Calu3 (cell line): Measurements from ENCODE around the gene ADAT3. TPM values are rescaled to one million over a fixed set of nuclear protein-coding genes. Genes with fewer than 3 reads are reported as not detected.

Experiments
- BruUV-seq: library from RNA; stranded (reverse); fragments of 400-500 nt; replicated peaks from 2 replicates; lab custom pipeline; 2021; lab: Mats Ljungman, UMichigan
- CTCF ChIA-PET: fragments of 300-600 bp; sonication (Branson Sonifier 250); formaldehyde crosslinking; loops from one replicate; lab custom pipeline; 2022; ENCODE audit warnings: antibody characterized with exemption; lab: Charles Lee
- DNase-seq: peaks from one replicate; pipeline ENCODE4 v3.0.0; 2022
- H3K27ac Mint-ChIP-seq: one replicate; pipeline ENCODE4 v1.8.0; 2022; ENCODE audit warnings: mixed read lengths; ENCODE audit not compliant: unreplicated experiment
- H3K27me3 Mint-ChIP-seq: one replicate; pipeline ENCODE4 v1.8.0; 2022; ENCODE audit warnings: mixed read lengths; ENCODE audit not compliant: unreplicated experiment
- H3K36me3 Mint-ChIP-seq: one replicate; pipeline ENCODE4 v1.8.0; 2022; ENCODE audit warnings: mild to moderate bottlenecking, moderate library complexity, mixed read lengths; ENCODE audit not compliant: insufficient read depth, unreplicated experiment
- H3K4me1 Mint-ChIP-seq: one replicate; pipeline ENCODE4 v1.8.0; 2022; ENCODE audit warnings: mild to moderate bottlenecking, low read depth, mixed read lengths; ENCODE audit not compliant: unreplicated experiment
- H3K4me3 Mint-ChIP-seq: one replicate; pipeline ENCODE4 v1.8.0; 2022; ENCODE audit warnings: mild to moderate bottlenecking, low read depth, moderate library complexity, mixed read lengths; ENCODE audit not compliant: unreplicated experiment
- H3K9me3 Mint-ChIP-seq: one replicate; pipeline ENCODE4 v1.8.0; 2022; ENCODE audit warnings: low read depth, mixed read lengths; ENCODE audit not compliant: unreplicated experiment
- intact Hi-C: fragments of 100-400 bp; cut with micrococcal nuclease; formaldehyde crosslinking; loops from one replicate; pipeline ENCODE4 v1.10.0; 2022; ENCODE audit not compliant: unreplicated experiment
- total RNA-seq: library from RNA; stranded (reverse); gene quantifications from 2 replicates; pipeline ENCODE4 v1.2.3, GENCODE V29; 2022
- TF ChIP-seq, protein P1 (sequence below): fragments of 200-600 bp; IDR thresholded peaks from one replicate; pipeline ENCODE4 v1.8.0; 2022; ENCODE audit warnings: antibody characterized with exemption; ENCODE audit not compliant: unreplicated experiment

ADAT3 gene
- total RNA-seq, 1 experiment from 2014 or later: 6.7 TPM

DNA sequence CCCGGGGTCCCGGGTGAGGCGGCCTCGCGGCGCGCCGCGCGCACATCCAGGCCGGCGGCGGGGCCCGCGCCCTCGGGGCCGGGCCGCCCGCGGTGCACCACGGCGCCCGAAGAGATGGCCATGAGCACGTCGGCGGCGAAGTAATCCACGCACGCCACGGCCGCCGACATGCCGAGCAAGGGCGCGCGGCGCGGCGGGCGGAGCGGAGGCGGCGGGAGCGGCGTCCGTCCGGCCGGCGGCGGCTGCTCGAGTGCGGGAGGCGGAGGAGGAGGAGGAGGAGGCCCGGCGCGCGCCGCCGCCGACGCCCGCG, 41.9 kb upstream of the ADAT3 start, which contains the start of gene KLF16:
Gene KLF16, minus strand, starts transcription at position 252 of the 310 bp plus-strand sequence. Its CDS starts 82 bp downstream, at position 170.
- no peaks in the 10 kb centered on the region for H3K27me3 Mint-ChIP-seq
- TF ChIP-seq, protein P1, sequence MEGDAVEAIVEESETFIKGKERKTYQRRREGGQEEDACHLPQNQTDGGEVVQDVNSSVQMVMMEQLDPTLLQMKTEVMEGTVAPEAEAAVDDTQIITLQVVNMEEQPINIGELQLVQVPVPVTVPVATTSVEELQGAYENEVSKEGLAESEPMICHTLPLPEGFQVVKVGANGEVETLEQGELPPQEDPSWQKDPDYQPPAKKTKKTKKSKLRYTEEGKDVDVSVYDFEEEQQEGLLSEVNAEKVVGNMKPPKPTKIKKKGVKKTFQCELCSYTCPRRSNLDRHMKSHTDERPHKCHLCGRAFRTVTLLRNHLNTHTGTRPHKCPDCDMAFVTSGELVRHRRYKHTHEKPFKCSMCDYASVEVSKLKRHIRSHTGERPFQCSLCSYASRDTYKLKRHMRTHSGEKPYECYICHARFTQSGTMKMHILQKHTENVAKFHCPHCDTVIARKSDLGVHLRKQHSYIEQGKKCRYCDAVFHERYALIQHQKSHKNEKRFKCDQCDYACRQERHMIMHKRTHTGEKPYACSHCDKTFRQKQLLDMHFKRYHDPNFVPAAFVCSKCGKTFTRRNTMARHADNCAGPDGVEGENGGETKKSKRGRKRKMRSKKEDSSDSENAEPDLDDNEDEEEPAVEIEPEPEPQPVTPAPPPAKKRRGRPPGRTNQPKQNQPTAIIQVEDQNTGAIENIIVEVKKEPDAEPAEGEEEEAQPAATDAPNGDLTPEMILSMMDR: no peak

DNA sequence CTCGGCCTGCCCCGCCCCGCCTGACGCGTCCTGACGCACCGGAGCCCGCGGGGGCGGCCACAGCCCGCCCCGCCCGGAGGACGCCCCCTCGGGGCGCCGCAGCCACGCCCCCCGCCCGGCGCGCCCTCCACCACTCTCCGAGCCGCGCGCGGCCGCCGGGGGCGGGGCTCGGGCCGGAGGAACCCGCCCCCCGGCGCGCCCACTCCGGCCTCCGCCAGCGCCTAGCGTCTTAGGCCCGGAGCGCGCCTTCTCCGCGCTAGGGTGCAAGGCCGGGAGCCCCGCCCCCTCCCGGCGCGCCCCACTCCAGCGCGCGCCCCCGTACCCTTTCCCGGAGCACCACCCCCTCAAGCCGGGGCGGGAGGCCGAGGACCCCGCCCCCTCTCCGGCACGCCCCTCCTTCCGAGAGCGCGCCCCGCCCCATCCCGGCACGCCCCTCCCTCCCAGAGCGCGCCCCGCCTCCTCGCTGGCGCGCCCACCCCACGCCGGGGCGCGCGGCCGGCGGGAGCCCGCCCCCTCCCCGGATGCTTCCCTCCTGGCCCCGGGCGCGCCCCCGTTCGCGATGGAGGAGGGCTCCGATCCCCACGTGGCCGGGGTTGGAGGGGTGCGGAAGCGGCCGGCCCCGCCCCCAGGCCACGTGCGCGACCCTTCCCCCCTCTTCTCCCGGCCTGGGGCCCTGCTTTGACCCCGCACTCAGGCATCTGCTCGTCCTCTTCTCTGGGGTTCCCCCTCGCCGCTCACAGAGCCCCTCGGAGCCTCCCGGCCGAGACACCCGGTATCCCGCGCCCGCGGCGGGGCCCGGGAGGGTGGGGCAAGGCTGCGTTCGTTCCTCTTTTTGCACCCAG, 41.3 kb upstream of the ADAT3 start:
- H3K4me1 Mint-ChIP-seq: no peaks in the 10 kb centered on the region
- H3K36me3 Mint-ChIP-seq: peaks cover 44% of the 10 kb centered on the region
- CTCF ChIA-PET: interaction anchor here (0.7 to 1.2 kb wide), 3 partner anchors 9 to 61 kb away, joined by 4 to 10 read pairs (median 5); no protein-coding TSS in a partner anchor
- intact Hi-C loops: no loop called here
- H3K4me3 Mint-ChIP-seq: peak overlapping the region; percentile 70
- TF ChIP-seq, protein P1: no peak
- H3K27me3 Mint-ChIP-seq: no peaks in the 10 kb centered on the region
- peak; percentile 91 for DNase-seq
- H3K9me3 Mint-ChIP-seq: no peaks in the 10 kb centered on the region
- H3K27ac Mint-ChIP-seq: no peak overlapping the region
- BruUV-seq: no TSS peak

More for the DNA sequence above, 41.9 kb upstream of the ADAT3 start, which contains the start of gene KLF16:
- BruUV-seq: no TSS peak
- H3K4me1 Mint-ChIP-seq: no peaks in the 10 kb centered on the region
- DNase-seq: no peak
- no peaks in the 10 kb centered on the region for H3K9me3 Mint-ChIP-seq
- CTCF ChIA-PET: no interaction called here
- peak within 1 kb of the TSS; percentile 83 for H3K4me3 Mint-ChIP-seq
- H3K36me3 Mint-ChIP-seq: peaks cover 41% of the 10 kb centered on the region
- peak within 1 kb of the TSS; percentile 86 for H3K27ac Mint-ChIP-seq
- intact Hi-C loops: no loop called here

GRCh38 chr19:1864480-1865171, 40.6 kb upstream of the ADAT3 start:
- Mint-ChIP-seq H3K27ac (no peak overlapping the region), H3K9me3 (no peaks in the 10 kb centered on the region), H3K36me3 (peaks cover 46% of the 10 kb centered on the region), H3K4me1 (no peaks in the 10 kb centered on the region), H3K4me3 (peak overlapping the region; percentile 70), H3K27me3 (no peaks in the 10 kb centered on the region)
- TF ChIP-seq, protein P1: peak; percentile 63
- TSS peak; percentile 73 for BruUV-seq
- CTCF ChIA-PET: interaction anchor here (0.5 to 1.2 kb wide), 4 partner anchors 10 to 162 kb away, joined by 3 to 10 read pairs (median 4); no protein-coding TSS in a partner anchor
- intact Hi-C loops: no loop called here
- peak; percentile 78 for DNase-seq

DNA sequence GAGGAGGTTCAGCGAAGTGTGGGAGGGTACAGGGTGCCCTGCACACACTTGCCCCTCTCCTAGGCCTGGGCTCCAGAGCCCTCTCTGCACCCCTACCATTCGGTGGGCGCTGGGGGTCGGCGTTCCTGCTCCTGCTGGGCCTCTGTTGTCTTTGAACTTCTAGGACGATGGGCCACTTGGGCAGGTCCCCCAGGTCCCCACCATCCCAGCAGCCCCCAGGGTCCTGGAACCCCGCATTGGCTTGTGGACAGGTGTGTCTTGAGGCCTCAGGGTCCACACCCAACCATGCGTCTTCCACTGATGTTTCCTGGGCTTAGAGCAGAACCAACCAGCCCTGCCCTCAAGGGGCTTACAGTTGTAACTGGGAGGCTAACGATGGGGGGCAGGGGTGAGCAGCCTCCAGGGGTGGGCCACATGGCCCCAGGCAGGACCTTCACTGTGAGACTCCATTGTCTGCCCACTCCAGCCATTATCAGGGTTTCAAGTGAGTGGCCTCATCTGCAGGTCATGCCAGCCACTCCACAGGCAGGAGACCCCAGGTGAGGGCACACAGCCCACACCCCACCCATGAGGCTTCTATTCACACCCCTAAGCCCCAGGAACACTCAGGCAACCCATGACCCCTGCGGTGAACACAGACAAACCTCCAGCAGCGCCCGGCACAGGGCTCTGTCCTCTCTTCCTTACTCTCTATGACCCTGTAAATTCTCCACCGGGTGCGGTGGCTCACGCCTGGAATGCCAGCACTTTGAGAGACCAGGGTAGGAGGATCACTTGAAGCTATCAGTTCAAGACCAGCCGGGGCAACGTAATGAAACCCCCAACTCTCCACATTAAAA, 39.8 kb upstream of the ADAT3 start:
- no peaks in the 10 kb centered on the region for H3K27me3 Mint-ChIP-seq
- CTCF ChIA-PET: interaction anchor here (0.6 to 1.2 kb wide), 2 partner anchors 9 to 39 kb away, joined by 10 to 11 read pairs; no protein-coding TSS in a partner anchor
- intact Hi-C loops: no loop called here
- TF ChIP-seq, protein P1: no peak
- no TSS peak for BruUV-seq
- H3K9me3 Mint-ChIP-seq: no peaks in the 10 kb centered on the region
- peaks cover 46% of the 10 kb centered on the region for H3K36me3 Mint-ChIP-seq
- H3K4me1 Mint-ChIP-seq: no peaks in the 10 kb centered on the region
- no peak overlapping the region for H3K27ac Mint-ChIP-seq
- H3K4me3 Mint-ChIP-seq: peak overlapping the region; percentile 70
- no peak for DNase-seq
